Measurements from ENCODE around the gene RPS27L.

Gene RPS27L

DNA sequence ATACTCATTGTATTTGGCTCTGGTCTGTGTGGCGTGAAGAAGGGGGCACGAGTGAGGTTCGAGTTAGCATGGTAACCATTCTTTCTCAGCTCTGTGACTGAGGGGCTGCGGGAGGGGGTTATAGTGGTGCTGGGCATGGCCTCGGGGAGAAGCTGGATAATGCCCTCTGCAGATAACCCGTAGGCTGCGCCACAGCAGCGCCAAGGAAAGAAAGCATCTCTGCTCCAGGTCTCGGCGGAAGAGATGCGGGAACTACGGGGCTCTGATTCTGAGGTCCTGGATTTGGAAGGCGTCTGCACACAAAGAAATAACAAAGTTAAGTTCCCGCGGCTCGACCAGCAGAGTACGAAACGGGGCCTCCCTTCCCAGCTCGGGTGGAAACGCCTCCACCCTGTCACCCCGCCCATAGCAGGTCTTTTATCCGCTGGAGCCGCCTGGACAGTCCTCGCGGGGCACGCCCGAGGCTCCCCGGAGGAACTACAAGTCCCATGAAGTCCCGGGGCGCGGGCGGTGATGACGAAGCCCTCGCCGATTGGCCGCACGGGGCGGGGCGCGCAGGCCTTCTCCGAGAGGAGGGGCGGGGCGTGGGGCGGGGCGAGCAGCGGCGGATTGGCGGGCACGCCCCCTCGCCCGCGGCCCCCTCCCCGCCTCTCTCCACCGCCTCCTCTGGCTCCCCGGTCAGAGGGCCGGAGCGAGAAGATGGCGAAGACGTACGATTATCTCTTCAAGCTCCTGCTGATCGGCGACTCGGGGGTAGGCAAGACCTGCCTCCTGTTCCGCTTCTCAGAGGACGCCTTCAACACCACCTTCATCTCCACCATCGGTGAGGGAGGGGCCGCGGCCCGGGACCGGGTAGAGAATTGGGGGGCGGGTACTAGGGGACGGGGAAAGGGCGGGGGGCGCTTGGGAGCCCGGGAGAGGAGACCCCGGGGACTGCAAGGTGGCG lies 31.9 kb upstream of the RPS27L start, which contains the start of gene RAB8B:
Gene RAB8B (plus strand): TSS at position 681 of the 946 bp plus-strand sequence. CDS start 19 bp downstream, at position 700.
- DNase-seq: peak; percentile 97 to 99 (median 99)
- intact Hi-C loops (cut with DNase I): loop anchor here (2.0 to 5.0 kb wide), 3 partner anchors 32 to 142 kb away; partner anchors contain the start of genes APH1B and RPS27L

DNA sequence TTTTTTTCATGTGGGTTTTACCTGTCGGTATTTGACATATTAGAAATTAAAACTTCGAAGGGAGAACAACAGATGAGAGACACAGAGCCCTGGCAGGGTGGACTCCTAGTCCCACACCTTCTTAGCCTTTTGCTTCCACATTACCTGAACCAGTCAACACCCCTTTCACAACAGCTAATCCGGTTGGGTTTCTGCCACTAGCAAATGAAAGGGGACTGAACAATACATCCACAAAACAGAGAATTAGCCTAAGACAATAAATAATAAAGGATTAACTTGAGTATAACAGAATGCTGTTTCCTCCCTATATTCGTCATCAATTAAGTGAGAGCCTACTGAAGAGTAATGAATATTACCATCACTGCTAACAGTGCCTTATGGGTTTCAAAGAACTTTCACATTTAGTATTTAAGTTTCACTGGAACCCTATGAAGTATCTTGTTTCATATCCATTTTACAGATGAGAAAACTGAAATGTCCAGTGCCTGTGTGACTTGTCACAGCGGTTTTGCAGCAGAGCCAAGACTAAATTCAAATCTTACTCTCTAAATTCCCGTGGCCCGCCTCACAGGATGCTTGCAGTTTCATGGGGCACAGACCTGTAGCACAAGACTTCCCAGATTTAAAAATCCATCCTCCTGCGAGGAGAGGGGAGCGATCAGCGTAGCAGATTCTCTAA lies 31.1 kb upstream of the RPS27L start:
- DNase-seq: peak in 1 of 42 donors; percentile 17
- intact Hi-C loops (cut with DNase I): loop anchor here (2.0 to 5.0 kb wide), 3 partner anchors 32 to 141 kb away; partner anchors contain the start of genes APH1B and RPS27L

DNA sequence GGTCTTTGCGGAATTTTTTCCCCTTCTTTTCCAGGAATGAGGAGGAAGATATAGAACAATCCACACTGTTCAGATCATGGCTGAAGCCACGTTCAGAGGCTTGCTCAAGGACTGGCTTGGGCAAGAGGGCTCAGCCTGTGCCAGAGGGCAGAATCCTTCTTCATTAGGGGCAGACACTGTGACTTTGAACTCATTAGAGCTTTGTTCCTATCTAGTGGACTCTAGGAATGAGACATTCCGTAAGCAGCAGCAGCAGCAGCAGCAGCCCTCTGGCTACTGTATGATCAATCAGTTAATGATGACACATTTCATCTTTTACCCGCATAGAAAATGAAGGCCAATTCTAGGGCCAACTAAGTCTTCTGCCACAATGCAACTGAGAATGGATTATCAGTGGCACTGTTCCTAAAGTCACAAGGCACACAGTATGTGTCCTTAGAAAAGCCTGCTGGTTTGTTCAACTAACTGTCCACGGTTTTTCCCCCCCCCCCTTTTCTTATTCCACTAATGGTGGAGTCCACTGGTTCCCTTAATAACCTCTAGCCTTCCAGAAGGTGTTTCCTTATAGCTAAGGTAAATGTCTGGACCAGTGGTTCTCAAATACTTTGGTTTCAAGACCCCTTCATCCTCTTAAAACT lies 30.4 kb upstream of the RPS27L start:
- intact Hi-C loops (cut with DNase I): loop anchor here (2.0 to 5.0 kb wide), 3 partner anchors 31 to 140 kb away; partner anchors contain the start of genes APH1B and RPS27L
- no peak for DNase-seq

DNA sequence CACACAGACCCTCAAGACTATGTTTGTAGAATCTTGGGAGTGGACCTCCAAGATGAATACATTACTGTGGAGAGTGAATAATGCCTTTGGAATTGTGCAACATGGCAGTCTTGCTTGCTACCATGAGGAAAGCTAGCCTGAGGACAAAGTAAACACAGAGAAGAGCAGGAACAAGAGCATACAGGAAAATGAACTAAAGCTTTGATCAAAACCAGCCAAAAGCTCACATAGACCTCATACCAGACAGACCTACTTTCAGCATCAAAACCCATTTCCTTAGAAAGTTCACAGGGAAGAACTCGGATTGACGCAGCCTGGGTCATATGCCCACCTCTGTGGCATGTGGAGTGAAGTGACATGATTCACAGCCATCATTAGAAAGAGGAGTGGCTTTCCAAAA lies 28.8 kb upstream of the RPS27L start:
- DNase-seq: no peak
- intact Hi-C loops (cut with DNase I): loop anchor here (5.0 kb wide), 2 partner anchors 91 to 139 kb away; partner anchors contain the start of gene APH1B

- intact Hi-C loops (cut with DNase I): loop anchor here (5.0 kb wide), 2 partner anchors 92 to 138 kb away; partner anchors contain the start of gene APH1B
- DNase-seq: peak in 10 of 42 donors; percentile 10 to 48 (median 21)
These were observed 27.9 kb upstream of the RPS27L start for GRCh38 chr15:63185206-63185605.

GRCh38 chr15:63181648-63182047 lies 24.4 kb upstream of the RPS27L start:
- DNase-seq: no peak
- intact Hi-C loops (cut with DNase I): no loop called here

DNA sequence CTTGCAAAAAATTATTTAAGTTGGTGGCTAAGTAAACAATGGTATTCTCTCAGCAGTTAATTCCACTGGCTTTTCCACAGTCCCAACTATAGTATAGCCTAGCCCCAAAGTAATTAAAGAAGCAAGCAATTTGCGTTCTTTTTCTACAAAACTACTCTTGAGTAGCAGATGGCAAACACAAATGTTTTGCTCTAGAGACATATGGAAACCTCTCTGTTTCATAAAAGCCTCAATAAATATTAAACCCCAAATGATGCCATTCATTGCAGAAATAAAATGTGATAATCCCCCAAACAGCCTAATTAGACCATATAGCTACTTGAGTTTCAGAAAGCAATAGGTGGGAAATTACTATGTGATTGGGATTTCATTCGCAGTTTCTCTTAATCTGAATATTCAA lies 23.5 kb upstream of the RPS27L start:
- intact Hi-C loops (cut with DNase I): no loop called here
- DNase-seq: no peak

DNA sequence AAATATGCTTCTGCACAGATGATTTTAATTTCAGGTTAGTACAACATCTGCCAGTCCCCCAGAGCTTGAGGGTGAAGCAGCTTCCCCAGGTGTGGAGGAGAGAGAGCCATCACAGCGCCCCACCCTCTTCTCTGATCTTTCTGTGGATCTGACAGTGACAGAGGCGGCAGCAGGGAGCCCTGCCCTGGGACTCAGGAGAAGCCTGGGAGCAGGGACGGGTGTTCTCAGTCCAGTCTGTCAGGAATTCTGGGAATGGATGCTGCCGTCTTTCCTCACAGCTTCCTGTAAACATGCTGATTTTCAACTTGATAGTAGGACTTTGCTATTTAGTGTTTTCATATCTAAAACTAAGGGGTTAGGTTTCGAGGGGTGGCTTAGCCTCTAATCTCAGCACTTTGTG lies 20.8 kb upstream of the RPS27L start:
- intact Hi-C loops (cut with DNase I): no loop called here
- no peak for DNase-seq

- intact Hi-C loops (cut with DNase I): no loop called here
These were observed 19.0 kb upstream of the RPS27L start for GRCh38 chr15:63176302-63176701.

GRCh38 chr15:63172851-63173451 lies 15.7 kb upstream of the RPS27L start:
- peak in 20 of 42 donors; percentile 13 to 57 (median 33) for DNase-seq

More at GRCh38 chr15:63176302-63176701, 19.0 kb upstream of the RPS27L start:
- no peak for DNase-seq

GRCh38 chr15:63172376-63172775 lies 15.1 kb upstream of the RPS27L start:
- intact Hi-C loops (cut with DNase I): no loop called here
- DNase-seq: no peak

More at GRCh38 chr15:63172851-63173451, 15.7 kb upstream of the RPS27L start:
- intact Hi-C loops (cut with DNase I): no loop called here

- intact Hi-C loops (cut with DNase I): no loop called here
- DNase-seq: peak in 9 of 42 donors; percentile 3 to 46 (median 22)
These were observed 12.5 kb upstream of the RPS27L start for GRCh38 chr15:63169788-63170187.

DNA sequence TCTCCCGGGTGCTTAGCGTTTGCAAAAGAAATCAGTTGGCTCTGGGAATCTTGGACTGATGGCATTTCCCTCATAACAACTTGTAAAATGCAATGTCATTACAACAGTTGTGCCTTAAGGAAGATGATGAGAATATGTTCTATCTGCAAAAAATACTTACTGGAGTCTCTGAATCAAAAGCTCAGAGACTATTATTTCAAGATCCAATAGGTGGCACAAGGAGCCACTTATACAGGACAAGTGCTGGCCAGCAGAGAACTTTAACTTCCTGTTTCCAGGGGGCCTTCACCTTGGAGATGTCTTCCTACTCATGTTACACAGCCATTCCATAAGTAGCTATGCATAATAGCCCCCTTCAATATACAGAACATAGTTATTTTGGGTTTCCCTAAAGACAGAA lies 8.9 kb upstream of the RPS27L start:
- intact Hi-C loops (cut with DNase I): no loop called here

GRCh38 chr15:63165166-63165859 lies 8.0 kb upstream of the RPS27L start:
- DNase-seq: no peak
- intact Hi-C loops (cut with DNase I): no loop called here

More for the DNA sequence above, 8.9 kb upstream of the RPS27L start:
- no peak for DNase-seq

DNA sequence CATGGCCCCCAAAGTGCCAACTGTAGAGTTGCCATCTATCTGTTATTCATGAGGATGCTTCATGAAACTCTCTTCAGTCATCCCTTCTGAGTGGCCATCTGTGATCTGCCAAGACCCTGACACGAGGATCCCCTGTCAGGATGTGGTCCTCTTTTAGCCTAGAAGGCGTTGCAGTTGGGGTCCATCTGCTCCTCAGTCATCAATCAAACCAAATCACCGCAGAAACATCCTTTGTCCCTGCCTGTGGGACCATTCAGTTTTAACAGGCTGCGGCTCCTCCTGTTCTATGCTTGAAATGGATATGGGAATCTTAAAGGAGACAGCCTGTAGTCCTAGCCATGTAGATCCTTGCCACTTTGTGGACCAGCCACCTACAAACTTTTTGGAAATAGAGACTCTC lies 5.9 kb upstream of the RPS27L start:
- intact Hi-C loops (cut with DNase I): no loop called here
- no peak for DNase-seq

GRCh38 chr15:63160638-63161037 lies 3.4 kb upstream of the RPS27L start:
- no peak for DNase-seq
- intact Hi-C loops (cut with DNase I): no loop called here

GRCh38 chr15:63157891-63158431 lies 684 bp upstream of the RPS27L start:
- intact Hi-C loops (cut with DNase I): loop anchor here (2.0 kb wide), 1 partner anchor 31 kb away; the partner anchor contains the start of gene RAB8B
- DNase-seq: peak in 36 of 42 donors; percentile 12 to 71 (median 44)

DNA sequence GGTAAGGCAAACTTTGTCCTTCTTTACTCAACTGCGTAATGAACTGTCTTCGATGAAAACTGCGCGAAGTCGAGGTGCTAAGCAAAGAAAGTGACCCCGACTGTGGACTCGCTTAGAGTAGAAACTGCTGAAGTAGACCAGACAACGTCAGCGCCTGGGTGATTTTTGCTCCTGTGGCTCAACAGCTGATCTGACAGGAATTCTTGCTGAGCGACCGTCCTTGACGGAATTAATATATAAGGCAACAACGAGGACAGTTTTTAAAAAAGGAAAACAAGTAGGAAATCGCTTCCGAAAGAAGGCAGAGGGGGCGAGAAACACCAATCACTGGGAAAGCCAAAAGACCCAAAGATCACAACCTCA lies 541 bp downstream of the RPS27L start:
- peak in 36 of 42 donors; percentile 12 to 70 (median 39) for DNase-seq
- intact Hi-C loops (cut with DNase I): loop anchor here (2.0 kb wide), 1 partner anchor 32 kb away; the partner anchor contains the start of gene RAB8B

Measured in head of caudate nucleus (tissue), 42 donors.